ENCODE data around the gene LYRM9. TPM values are rescaled to one million over a fixed set of nuclear protein-coding genes. Genes with fewer than 3 reads are reported as not detected.

LYRM9 gene
- total RNA-seq, 2 donors from 2014 or later = 2.7 to 2.9 TPM

DNA sequence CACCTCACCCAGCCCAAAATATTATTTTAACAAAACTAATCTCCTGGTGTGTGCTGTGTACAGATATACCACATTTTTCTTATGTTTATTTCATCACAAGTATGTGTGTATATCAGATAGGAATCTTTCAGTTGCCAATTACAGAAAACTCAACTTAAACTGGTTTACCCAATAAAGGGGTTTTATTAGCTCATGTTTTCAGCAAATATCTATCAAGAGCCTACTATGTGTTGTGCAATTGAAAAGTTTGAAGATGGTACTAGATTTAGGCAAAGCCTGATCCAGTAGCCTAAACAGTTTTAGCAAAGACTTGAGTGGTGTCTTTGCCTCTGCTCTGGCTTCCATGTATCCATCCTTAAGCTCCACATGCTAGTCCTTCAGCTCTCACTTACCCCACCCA, 45.1 kb upstream of the LYRM9 start:
- Histone ChIP-seq H3K27me3 (no peaks in the 10 kb centered on the region), H3K9ac (ENCODE audit: low read depth in 2 of 2, low read length in 2 of 2) (no peak overlapping the region), H3K27ac (no peak overlapping the region), H3K9me3 (no peaks in the 10 kb centered on the region), H3K4me3 (no peak overlapping the region), H3K36me3 (no peaks in the 10 kb centered on the region), H3K4me1 (no peaks in the 10 kb centered on the region)
- no peak for DNase-seq
- TF ChIP-seq, protein P1, sequence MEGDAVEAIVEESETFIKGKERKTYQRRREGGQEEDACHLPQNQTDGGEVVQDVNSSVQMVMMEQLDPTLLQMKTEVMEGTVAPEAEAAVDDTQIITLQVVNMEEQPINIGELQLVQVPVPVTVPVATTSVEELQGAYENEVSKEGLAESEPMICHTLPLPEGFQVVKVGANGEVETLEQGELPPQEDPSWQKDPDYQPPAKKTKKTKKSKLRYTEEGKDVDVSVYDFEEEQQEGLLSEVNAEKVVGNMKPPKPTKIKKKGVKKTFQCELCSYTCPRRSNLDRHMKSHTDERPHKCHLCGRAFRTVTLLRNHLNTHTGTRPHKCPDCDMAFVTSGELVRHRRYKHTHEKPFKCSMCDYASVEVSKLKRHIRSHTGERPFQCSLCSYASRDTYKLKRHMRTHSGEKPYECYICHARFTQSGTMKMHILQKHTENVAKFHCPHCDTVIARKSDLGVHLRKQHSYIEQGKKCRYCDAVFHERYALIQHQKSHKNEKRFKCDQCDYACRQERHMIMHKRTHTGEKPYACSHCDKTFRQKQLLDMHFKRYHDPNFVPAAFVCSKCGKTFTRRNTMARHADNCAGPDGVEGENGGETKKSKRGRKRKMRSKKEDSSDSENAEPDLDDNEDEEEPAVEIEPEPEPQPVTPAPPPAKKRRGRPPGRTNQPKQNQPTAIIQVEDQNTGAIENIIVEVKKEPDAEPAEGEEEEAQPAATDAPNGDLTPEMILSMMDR (IDR thresholded peaks at IDR 0.05) = no peak
- intact Hi-C loops (cut with DNase I) = no loop called here

GRCh38 chr17:27937025-27937546, 43.9 kb upstream of the LYRM9 start:
- TF ChIP-seq, protein P1 (IDR thresholded peaks at IDR 0.05) = no peak
- no peak for DNase-seq
- intact Hi-C loops (cut with DNase I) = no loop called here
- Histone ChIP-seq H3K4me3 (no peak overlapping the region), H3K9ac (ENCODE audit: low read depth in 2 of 2, low read length in 2 of 2) (no peak overlapping the region), H3K9me3 (no peaks in the 10 kb centered on the region), H3K27me3 (no peaks in the 10 kb centered on the region), H3K36me3 (no peaks in the 10 kb centered on the region), H3K4me1 (no peaks in the 10 kb centered on the region), H3K27ac (no peak overlapping the region)

DNA sequence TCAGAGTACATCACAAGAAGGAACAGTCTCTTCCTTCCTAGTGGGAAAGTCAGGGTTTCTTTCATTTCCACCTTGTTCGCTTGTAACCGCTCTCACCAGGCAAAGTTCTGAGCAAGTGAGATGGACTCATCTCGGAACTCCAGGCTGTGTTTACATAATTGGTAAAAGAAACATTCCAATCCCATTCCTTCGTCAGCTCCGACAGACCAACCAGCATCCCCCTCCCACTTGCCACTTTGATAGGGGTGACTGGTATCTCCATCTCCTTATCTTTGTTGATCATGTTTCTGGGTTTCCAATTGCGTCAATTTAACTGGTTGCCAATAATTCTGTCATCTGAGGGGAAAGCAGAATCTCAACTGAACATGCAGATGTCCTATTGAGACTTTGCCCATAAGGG, 36.8 kb upstream of the LYRM9 start:
- TF ChIP-seq, protein P1 (IDR thresholded peaks at IDR 0.05) = no peak
- H3K27ac ChIP-seq = no peak overlapping the region
- DNase-seq = no peak
- intact Hi-C loops (cut with DNase I) = no loop called here
- no peaks in the 10 kb centered on the region for H3K36me3 ChIP-seq
- H3K4me3 ChIP-seq = no peak overlapping the region
- no peak overlapping the region for H3K9ac ChIP-seq (ENCODE audit: low read depth in 2 of 2, low read length in 2 of 2)
- H3K9me3 ChIP-seq = no peaks in the 10 kb centered on the region
- H3K27me3 ChIP-seq = no peaks in the 10 kb centered on the region
- H3K4me1 ChIP-seq = no peaks in the 10 kb centered on the region

GRCh38 chr17:27928587-27928986, 35.4 kb upstream of the LYRM9 start:
- no peaks in the 10 kb centered on the region for H3K9me3 ChIP-seq
- H3K9ac ChIP-seq (ENCODE audit: low read depth in 2 of 2, low read length in 2 of 2) = no peak overlapping the region
- no peak for DNase-seq
- H3K27ac ChIP-seq = no peak overlapping the region
- H3K4me3 ChIP-seq = no peak overlapping the region
- no peaks in the 10 kb centered on the region for H3K36me3 ChIP-seq
- H3K27me3 ChIP-seq = no peaks in the 10 kb centered on the region
- intact Hi-C loops (cut with DNase I) = no loop called here
- TF ChIP-seq, protein P1 (IDR thresholded peaks at IDR 0.05) = no peak
- H3K4me1 ChIP-seq = no peaks in the 10 kb centered on the region

DNA sequence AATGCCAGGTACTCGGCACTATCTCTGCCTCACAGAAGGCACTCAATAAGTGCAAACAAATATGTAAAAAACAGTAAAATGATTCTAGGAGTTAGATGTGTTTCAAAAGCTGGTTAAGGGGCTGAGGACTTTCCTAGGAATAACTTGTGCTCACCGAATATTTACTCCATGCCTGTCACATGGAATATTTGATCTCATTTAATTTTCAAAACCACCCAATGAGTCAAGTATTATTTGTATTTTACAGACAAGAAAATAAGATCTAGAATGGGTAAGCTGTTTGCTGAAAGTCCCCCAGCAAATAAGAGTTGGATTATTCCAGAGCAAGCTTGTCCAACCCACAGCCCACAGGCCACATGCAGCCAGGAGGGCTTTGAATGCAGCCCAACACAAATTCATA, 34.6 kb upstream of the LYRM9 start:
- Histone ChIP-seq H3K4me3 (no peak overlapping the region), H3K27ac (no peak overlapping the region), H3K27me3 (no peaks in the 10 kb centered on the region), H3K36me3 (no peaks in the 10 kb centered on the region), H3K9me3 (no peaks in the 10 kb centered on the region), H3K9ac (ENCODE audit: low read depth in 2 of 2, low read length in 2 of 2) (no peak overlapping the region), H3K4me1 (no peaks in the 10 kb centered on the region)
- DNase-seq = no peak
- TF ChIP-seq, protein P1 (IDR thresholded peaks at IDR 0.05) = no peak
- intact Hi-C loops (cut with DNase I) = no loop called here

Data from colonic mucosa (tissue), 4 donors.